Right renal pelvis (tissue), 4 donors: ENCODE results near the gene TTBK2. TPM values are rescaled to one million over a fixed set of nuclear protein-coding genes. Genes with fewer than 3 reads are reported as not detected.
"Not testable (repeated sequence)": the region's sequence is repeated elsewhere in the genome, so short reads cannot be mapped to it uniquely, and the experiment has no call there.

ENCODE experiments used
- DNase-seq, 4 donors: peaks; one replicate each; pipeline ENCODE4 v3.0.0-alpha.2; 2013; ENCODE audit warnings: low read depth in 4 of 4, low spot score in 3 of 4, missing footprints in 1 of 4
- polyA plus RNA-seq, 4 donors: library from polyadenylated mRNA; unstranded; fragments of 120-200 nt; gene quantifications; one replicate each; pipeline ENCODE4 v1.2.1, GENCODE V29; 2013; ENCODE audit not compliant: insufficient read length in 4 of 4

TTBK2 gene
- 10 to 100 TPM in 3 of 4 donors, 1 to 10 TPM in 1; 8.8 to 11.7 (median 10.8) TPM for polyA plus RNA-seq

DNA sequence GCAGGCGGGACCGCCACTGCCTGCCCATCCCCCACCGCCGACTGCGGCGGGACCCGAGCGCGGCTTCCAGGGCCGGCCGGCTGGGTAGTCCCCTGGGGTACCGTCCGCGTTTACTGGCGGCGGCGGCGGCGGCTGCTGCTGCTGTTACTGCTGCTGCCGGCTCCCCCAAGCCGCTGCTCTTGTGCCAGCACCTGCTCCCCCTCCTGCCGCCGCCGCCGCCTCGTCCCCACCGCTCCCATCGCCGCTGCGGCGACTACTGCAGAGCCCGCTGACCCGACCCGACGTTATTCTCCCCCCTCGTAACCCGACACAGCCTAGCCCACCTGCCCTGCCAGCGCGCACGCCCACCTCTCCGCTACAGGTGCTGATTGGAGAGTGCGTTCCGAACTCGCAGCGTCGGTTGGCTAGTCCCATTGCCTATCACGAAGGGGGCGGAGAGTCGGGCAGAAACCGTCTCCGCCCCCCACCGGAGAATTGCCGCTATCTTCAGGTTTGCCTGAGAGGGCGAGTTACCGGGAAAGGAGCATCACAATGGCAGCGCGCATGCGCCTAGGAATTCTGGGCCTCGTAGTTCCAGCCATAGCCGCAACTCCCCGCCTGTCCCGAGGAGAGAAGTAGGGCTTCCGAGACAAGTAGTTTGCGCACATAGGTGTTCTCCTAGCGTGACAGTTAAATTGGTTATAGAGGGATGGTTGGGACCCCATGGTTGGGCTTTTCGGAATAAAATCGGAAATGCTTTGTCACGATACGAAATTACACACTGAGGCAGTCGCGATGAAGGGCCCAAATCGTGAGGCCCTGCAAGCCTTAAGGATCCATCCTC, at the start of gene TTBK2:
Gene TTBK2 (minus strand): TSS at position 260 of the 823 bp plus-strand sequence. CDS start 42,161 bp downstream, outside the sequence.
- peak; percentile 97 to 98 (median 98) for DNase-seq

DNA sequence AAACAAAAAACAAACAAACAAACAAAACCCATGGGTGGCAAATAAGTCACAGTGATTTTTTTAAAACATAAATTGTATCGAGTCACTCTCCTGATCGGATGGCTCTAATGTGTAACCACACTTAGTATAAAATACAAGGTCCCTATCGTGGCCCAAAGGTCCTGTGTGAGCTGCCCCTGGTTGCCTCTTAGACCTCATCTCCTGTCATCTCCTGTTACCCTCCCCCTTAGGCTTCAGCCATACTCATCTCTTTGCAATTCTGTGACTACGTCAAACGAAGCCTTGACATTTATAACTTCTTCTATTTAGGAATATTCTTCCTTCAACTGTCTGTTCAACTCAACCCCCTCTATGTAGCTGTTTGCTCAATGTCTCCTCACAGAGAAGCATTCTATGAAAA, 43.9 kb upstream of the TTBK2 start:
- DNase-seq = no peak

DNA sequence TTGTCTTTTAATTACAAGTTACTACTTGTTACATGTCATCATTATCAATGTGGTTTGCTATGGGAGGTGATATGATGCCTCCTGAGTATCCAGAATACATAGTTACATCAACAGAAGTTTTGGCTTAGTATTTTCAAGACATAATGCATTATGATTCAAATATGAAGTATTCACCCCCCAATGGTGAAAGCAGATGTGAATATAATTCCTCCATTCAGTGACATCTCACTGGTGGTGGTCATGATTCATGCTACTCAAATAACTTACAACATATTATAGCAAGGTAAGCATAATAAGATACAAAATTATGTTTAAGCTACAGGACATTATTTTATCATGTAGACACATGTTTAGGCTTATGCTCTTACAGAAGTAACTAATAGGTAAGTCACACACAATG, 34.9 kb upstream of the TTBK2 start:
- no peak for DNase-seq

DNA sequence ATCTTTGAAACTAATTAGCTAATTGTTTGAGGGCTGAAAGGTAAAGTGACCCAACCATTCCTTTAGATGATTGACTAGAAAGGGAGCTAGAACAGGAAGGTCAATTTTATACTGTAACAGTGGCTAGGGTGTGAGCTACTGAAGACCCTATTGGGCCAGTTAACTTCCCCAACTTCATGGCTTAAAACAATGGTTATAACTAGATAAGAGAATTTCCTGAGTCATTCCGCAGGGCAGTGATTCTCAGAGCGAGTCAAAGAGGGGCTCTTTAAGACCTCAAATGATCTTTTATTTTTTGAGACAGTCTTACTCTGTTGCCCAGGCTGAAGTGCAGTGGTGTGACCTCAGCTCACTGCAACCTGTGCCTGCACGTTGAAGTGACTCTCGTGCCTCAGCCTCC, 33.7 kb upstream of the TTBK2 start:
- DNase-seq = no peak

DNA sequence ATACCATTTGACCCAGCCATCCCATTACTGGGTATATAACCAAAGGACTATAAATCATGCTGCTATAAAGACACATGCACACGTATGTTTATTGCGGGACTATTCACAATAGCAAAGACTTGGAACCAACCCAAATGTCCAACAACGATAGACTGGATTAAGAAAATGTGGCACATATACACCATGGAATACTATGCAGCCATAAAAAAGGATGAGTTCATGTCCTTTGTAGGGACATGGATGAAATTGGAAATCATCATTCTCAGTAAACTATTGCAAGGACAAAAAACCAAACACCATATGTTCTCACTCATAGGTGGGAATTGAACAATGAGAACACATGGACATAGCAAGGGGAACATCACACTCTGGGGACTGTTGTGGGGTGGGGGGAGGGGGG, 28.3 kb upstream of the TTBK2 start:
- not testable (repeated sequence) for DNase-seq

DNA sequence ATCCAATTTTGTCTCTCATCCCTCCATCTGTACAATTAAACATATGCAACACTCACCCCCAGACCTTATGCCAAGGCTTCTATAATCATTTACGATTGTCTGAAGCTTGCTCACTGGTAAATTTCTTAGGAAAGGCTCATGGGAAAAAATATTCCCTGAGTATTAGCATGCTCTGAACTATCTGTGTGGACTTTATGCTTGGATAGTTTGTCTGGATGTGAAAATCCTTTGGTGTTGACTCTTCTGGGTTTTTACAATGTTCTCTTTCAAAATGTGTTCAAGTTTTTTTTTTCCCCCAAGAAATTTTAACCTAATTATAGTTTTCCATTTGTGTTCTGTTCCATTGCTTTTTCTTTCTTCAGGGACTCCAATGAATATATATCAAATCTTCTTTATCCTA, 19.9 kb upstream of the TTBK2 start:
- DNase-seq = no peak

DNA sequence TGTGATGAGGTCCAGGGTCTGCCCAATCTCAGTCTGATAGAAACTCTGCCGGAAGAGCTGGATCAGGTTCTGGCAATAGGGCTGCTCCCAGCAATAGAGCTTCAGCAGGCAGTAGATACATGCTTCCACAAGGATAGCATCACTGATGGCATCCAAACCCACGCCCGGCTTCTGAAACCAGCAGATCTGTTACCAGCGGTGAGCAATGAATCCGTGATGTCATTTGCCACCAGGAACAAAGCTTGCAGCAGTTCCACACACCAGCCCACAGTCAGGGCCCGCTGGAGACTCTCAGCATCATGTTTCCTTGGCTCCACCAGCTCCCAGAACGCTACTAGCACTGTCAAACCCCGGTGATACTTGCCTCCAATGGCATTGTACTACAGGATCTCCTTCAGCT, 19.3 kb upstream of the TTBK2 start:
- DNase-seq = no peak

DNA sequence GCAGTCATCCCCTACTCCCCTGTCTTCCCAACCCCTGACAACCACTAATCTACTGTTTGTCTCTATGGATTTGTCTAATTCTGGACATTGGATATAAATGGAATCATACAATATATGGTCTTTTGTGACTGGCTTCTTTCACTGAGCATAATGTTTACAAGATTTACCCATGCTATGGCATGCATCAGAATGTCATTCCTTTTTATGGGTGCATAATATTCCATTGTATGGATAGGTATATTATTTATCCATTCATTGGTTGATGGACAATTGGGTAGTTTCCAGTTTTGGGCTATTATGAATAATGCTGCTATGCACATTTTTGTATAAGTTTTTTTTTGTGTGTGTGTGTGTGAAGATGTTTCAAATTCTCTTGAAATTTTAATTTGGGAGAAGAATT, 16.6 kb upstream of the TTBK2 start:
- no peak for DNase-seq

DNA sequence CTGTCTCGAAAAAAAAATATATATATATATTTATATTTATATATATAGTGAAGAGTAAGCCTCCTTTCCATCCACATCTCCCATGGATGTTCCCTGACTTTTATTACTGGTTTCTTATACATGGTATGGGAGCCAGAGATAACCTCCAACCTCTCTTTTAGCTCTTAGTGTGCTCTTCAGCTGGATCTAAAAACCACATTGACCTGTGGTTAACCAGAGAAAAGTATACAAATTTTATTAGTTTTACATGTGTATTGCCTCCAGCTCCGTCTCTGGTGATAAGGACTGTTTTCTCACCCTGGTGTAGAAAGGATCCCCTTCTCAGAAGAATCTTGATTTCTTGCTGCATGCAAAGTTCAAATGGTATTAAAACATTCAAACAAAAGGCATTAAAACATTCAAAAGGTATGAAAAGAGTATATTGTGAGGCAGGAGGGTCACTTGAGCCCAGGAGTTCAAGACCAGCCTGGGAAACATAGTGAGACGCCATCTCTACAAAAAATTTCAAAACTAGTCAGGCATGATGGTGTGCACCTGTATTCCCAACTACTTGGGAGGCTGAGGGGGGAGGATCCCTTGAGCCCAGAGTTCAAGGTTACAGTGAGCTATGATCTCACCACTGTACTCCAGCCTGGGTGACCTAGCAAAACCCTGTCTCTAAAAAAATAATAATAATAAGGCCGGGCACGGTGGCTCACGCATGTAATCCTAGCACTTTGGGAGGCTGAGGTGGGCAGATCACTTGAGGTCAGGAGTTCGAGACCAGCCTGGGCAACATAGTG, 13.5 kb upstream of the TTBK2 start:
- DNase-seq = no peak

DNA sequence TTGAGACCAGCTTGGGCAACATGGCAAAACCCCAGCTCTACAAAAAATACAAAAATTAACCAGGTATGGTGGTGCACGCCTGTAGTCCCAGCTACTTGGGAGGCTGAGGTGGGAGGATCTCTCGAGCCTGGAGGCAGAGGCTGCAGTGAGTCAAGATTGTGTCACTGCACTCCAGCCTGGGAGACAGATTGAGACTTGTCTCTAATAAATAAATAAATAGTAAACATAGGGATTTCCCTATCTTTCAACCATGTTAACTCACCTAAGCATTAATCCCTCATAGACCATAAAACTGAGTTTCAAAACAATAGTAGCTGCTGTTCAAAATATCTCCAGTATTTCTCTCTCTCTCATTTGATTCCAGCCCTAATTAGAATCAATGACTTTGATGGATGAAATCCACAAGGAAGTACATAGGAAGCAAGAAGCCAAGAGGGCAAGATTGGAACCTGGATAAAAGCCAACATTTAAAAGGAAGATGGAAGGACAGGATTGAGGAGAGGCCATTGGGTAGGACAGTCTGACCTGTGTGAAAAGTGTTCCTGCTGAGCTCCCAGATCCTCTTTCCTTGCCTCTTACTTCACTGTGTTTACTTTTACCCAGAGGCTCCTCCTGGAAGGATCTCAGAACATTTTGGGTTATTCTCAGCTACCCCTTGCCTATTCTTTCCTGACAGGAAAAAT, 12.4 kb upstream of the TTBK2 start:
- DNase-seq = no peak

DNA sequence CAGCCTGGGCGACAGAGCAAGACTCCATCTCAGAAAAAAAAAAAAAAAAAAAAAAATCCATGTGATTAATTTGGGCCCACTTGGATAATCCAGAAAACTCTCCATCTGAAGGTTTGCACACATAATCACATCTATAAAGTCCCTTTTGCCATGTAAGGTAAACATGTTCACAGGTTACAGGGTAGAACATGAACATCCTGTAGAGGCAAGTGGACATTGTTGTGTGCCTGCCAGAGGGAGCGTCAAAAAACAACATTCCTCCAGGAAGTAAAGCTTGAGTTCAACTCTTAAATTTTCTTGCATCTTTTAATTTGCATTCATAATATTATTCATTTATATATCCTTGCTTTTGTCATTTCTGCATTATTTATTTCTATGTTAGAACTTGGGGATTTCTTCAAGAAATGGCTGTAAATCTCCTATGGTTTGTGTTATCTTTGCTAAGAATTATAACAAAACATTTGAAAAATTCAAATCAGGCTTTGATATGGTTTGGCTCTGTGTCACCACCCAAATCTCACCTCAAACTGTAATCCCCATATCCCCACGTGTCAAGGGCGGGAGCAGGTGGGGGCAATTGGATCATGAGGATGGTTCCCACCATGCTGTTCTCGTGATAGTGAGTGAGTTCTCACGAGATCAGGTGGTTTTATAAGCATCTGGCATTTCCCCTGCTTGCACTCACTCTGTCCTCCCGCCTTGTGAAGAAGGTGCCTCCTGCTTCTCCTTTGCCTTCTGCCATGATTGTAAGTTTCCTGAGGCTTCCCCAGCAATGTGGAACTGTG, 11.3 kb upstream of the TTBK2 start:
- no peak for DNase-seq

DNA sequence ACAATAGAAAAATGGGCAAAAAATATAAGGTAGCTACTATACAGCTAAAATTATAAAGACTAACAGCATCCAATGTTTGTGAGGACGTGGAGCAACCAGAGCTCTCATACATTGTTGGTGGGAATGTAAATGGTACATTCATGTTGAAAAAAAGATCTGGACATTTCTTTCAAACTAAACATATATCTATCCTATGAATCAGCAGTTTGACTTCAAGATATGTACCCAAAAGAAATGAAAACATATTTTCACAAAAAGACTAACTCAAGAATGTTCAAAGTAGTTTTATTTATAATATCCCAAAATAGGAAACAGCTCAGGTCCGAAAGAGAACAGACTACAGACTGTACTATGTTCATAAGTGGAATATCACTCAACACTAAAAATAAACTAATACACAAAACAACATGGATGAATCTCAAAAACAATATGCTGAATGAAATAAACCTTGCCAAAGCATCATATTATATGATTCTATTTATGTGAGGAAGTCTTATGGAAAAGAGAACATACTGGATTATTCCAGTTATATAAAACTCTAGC, 8.8 kb upstream of the TTBK2 start:
- DNase-seq = no peak

DNA sequence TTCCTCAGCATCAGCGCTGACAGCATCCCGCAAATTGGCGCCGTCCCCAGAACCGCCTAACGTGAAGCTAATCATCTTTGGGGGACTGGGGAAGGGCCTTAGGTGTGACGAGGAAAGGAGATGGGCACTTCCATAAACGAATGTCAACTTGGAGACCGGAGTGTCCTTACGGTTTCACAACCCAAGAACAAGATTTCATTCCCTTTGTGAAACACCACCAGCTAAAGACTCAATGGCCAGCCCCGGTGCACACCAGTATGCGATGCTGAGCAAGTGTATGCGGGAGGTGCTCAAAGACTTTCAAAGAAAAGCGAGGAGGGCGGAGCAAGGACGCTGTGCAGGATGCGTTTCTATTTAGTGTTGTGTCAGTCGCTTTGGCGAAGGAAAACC, 759 bp upstream of the TTBK2 start:
- DNase-seq = peak in 1 of 4 donors; percentile 5

DNA sequence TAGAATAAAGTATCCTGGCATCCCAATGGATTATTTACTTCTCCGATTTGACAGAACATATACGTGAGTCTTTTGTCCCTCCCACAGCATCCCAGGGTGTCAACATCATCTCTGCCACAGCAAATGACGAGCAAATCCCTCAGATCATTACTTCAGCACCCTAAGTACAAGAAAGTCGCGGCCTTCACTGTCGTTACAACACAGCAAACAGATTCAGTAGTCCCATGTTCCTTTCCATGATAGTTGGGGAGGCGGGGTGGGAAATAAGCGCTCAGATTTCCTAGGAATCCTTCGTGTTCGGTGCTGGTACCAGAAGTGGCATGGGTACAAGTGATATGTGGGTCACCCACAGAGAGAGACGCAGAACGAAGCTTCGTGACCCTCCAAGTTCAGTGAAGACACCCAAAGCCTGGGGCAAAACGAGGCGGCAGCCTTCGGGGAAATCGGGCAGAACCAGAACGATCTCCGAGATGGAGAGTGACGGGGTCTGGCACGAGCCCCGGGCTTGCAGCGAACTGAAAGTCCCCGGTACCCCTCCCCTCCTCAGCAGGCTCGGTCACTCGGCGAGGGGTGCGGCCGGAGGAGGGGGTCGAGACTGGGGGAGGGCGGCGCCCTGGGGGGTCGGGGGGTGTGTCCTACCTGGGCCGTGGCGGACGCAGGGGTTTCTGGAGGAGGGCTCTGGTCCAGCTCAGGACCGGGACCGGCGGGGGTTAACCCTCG, 619 bp downstream of the TTBK2 start:
- peak in 3 of 4 donors; percentile 10 to 35 (median 16) for DNase-seq

DNA sequence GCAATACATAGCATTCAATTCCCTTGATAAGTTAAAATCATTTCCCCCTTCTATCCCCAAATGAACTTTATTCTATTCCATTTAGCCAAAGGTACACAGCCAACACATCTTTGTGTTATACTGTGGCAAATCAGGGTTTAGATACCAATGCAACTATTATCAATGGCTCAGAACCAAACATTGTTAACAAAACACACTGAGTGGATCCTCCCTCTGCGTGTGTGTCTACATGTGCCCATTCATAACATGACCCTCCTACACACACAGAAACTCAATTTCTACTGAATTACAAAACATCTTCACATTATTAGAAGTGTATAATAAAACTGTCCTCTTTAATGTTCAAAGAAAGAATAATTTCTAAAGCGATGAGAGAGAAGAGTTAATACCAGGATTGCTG, 1.3 kb downstream of the TTBK2 start:
- no peak for DNase-seq

DNA sequence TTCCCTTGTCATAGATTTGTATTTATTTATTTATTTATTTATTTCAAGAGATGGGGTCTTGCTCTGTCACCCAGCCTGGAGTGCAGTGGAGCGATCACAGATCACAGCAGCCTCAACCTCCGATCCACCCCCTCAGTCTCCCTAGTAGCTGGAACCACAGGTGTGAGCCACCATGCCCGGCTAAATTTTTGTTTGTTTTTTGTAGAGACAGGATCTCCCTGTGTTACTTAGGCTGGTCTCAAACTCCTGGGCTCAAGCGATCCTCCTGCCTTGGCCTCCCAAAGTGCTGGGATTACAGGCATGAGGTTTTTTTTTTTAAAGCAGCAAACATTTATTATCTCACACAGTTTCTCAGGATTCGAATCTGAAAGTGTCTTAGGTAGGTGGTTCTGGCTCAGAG, 2.5 kb downstream of the TTBK2 start:
- no peak for DNase-seq

DNA sequence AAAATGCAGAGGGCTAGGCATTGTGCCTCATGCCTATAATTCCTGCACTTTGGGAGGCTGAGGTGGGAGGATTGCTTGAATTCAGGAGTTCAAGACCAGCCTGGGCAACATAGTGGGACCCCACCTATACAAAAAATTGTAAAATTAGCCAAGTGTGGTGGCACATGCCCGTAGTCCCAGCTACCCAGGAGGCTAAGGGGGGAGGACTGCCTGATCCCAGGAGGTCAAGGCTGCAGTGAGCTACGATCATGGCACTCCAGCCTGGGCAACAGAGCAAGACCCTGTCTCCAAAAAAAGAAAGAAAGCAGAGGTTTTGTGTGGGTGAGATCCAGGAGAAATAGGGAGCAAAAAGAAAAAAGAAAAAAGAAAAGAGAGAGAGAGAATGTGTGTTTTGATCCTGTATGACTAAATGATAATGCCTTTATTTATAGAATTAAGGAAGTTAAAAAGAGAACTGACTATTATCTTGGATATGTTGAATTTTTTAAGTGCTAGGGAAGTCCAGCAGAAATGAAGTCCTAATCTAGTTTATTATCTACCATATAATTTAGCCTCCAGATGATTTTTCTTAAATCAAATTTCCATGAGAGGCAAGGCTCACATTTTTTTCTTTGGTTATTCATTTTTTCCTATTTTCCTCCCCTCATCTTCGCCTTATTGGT, 4.8 kb downstream of the TTBK2 start:
- DNase-seq = no peak

DNA sequence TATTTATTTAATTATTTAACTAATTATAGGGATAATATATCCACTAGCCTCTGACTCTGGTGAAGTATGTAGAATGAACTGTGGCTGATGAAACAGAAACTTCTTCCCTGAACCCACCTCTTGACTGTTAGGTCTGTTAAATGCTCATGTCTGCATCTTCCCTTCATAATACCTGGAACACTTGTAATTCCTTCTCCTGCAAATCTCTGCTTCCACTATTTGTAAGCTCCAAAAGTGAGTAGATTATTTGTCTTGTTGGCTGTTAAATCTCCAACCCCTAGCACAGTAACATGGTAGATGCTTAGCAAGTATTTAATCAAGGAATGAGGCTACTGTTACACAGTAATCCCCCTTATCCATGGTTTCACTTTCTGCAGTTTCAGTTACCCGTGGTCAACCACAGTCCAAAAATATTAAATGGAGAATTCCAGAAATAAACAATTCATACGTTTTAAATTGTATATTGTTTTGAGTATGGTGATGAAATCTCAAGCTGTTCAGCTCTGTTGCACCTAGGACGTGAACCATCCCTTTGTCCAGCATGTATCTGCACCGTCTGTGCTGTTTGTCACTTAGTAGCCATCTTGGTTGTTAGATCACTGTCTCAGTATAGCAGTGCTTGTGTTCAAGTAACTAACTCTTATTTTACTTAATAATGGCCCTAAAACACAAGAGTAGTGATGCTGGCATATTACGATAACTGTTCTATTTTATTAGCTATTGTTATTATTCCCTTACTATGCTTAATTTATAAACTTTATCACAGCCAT, 5.7 kb downstream of the TTBK2 start:
- no peak for DNase-seq
